ENCODE data around the gene MIA2.
"Not testable (repeated sequence)": the region's sequence is repeated elsewhere in the genome, so short reads cannot be mapped to it uniquely, and the experiment has no call there.

Gene MIA2

GRCh38 chr14:39342768-39343167 is 109.1 kb downstream of the MIA2 start:
- DNase-seq: no peak
- H3K36me3 ChIP-seq: no peaks in the 10 kb centered on the region; the same call in 1 of the 2 replicates
- H3K4me3 ChIP-seq (ENCODE audit: low read depth, low read length): no peak overlapping the region
- no peak for TF ChIP-seq CTCF (IDR thresholded peaks at IDR 0.05; ENCODE audit: low read depth, low read length)
- H3K4me1 ChIP-seq: no peaks in the 10 kb centered on the region
- no peaks in the 10 kb centered on the region for H3K9me3 ChIP-seq
- no peaks in the 10 kb centered on the region for H3K27me3 ChIP-seq

- no peaks in the 10 kb centered on the region for H3K27me3 ChIP-seq
- H3K4me1 ChIP-seq: no peaks in the 10 kb centered on the region
- no peaks in the 10 kb centered on the region; the same call in 1 of the 2 replicates for H3K36me3 ChIP-seq
- TF ChIP-seq CTCF (IDR thresholded peaks at IDR 0.05; ENCODE audit: low read depth, low read length): no peak
- no peaks in the 10 kb centered on the region for H3K9me3 ChIP-seq
- no peak for DNase-seq
- H3K4me3 ChIP-seq (ENCODE audit: low read depth, low read length): no peak overlapping the region
Measured at GRCh38 chr14:39343614-39344013, 109.9 kb downstream of the MIA2 start.

- no peaks in the 10 kb centered on the region for H3K4me1 ChIP-seq
- H3K9me3 ChIP-seq: no peaks in the 10 kb centered on the region
- no peak for DNase-seq
- no peaks in the 10 kb centered on the region for H3K27me3 ChIP-seq
- H3K36me3 ChIP-seq: no peaks in the 10 kb centered on the region; the same call in 1 of the 2 replicates
- no peak for TF ChIP-seq CTCF (IDR thresholded peaks at IDR 0.05; ENCODE audit: low read depth, low read length)
- no peak overlapping the region for H3K4me3 ChIP-seq (ENCODE audit: low read depth, low read length)
Measured at GRCh38 chr14:39350866-39351265, 117.2 kb downstream of the MIA2 start.

GRCh38 chr14:39351708-39352107 is 118.0 kb downstream of the MIA2 start:
- no peaks in the 10 kb centered on the region for H3K36me3 ChIP-seq
- H3K27me3 ChIP-seq: no peaks in the 10 kb centered on the region
- no peaks in the 10 kb centered on the region for H3K9me3 ChIP-seq
- H3K4me1 ChIP-seq: no peaks in the 10 kb centered on the region
- TF ChIP-seq CTCF (IDR thresholded peaks at IDR 0.05; ENCODE audit: low read depth, low read length): no peak
- H3K4me3 ChIP-seq (ENCODE audit: low read depth, low read length): no peak overlapping the region
- no peak for DNase-seq

GRCh38 chr14:39359069-39359468 is 125.4 kb downstream of the MIA2 start:
- not testable (repeated sequence) for DNase-seq; H3K27me3 ChIP-seq; H3K9me3 ChIP-seq; H3K4me3 ChIP-seq (ENCODE audit: low read depth, low read length); H3K4me1 ChIP-seq; H3K36me3 ChIP-seq

- Histone ChIP-seq H3K36me3 (no peaks in the 10 kb centered on the region; the same call in 1 of the 2 replicates), H3K27me3 (no peaks in the 10 kb centered on the region)
- TF ChIP-seq CTCF (IDR thresholded peaks at IDR 0.05; ENCODE audit: low read depth, low read length): no peak
Measured at GRCh38 chr14:39360316-39360715, 126.6 kb downstream of the MIA2 start.

GRCh38 chr14:39361556-39361955 is 127.8 kb downstream of the MIA2 start:
- not testable (repeated sequence) for H3K27me3 ChIP-seq, H3K4me1 ChIP-seq

More at GRCh38 chr14:39360316-39360715, 126.6 kb downstream of the MIA2 start:
- Histone ChIP-seq H3K9me3 (no peaks in the 10 kb centered on the region), H3K4me1 (no peaks in the 10 kb centered on the region), H3K4me3 (ENCODE audit: low read depth, low read length) (no peak overlapping the region)
- no peak for DNase-seq

More at GRCh38 chr14:39361556-39361955, 127.8 kb downstream of the MIA2 start:
- H3K9me3 ChIP-seq; DNase-seq; H3K36me3 ChIP-seq; H3K4me3 ChIP-seq (ENCODE audit: low read depth, low read length): not testable (repeated sequence)

Measured in BE2C (cell line).